ENCODE data around the gene SELL.

DNA sequence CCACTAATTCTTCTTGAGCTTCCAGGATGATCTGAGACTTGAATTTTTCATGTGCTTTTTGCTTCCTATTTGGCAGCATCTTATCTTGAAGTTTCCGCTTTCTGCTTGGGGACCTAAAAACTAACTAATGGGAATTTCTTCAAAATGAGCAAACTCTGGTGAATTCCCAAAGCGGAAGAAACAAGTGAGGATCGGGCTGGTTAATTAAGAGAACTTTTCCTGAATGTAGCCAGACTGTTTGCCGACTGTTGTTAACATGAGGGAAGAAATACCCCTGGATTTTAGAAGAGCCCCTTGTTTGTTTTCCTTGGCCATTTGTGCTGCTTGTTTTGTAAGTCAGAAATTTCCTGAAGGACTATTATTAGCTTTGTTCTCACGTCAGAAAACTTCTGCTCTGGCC is 28.6 kb upstream of the SELL start:
- TF ChIP-seq CTCF (IDR thresholded peaks at IDR 0.05) (no peak), ZFX (IDR thresholded peaks at IDR 0.05; ENCODE audit: borderline replicate concordance) (no peak)

Measured in 22Rv1 (cell line).